ENCODE results near the gene SUPT3H.

SUPT3H gene

GRCh38 chr6:44809258-44809657, 568.5 kb downstream of the SUPT3H start:
- no peak for DNase-seq

GRCh38 chr6:44808148-44808547, 569.6 kb downstream of the SUPT3H start:
- DNase-seq = no peak

- DNase-seq = no peak
Observed at GRCh38 chr6:44806656-44807055, 571.1 kb downstream of the SUPT3H start.

- DNase-seq = no peak
Observed at GRCh38 chr6:44805238-44805846, 572.4 kb downstream of the SUPT3H start.

GRCh38 chr6:44804546-44805159, 573.1 kb downstream of the SUPT3H start:
- no peak for DNase-seq

- DNase-seq = no peak
Observed at GRCh38 chr6:44804016-44804415, 573.7 kb downstream of the SUPT3H start.

- no peak for DNase-seq
Observed at GRCh38 chr6:44800784-44801592, 576.7 kb downstream of the SUPT3H start.

GRCh38 chr6:44800171-44800783, 577.5 kb downstream of the SUPT3H start:
- no peak for DNase-seq

GRCh38 chr6:44797746-44798145, 580.0 kb downstream of the SUPT3H start:
- DNase-seq = no peak

- no peak for DNase-seq
Observed at GRCh38 chr6:44795326-44795725, 582.4 kb downstream of the SUPT3H start.

- no peak for DNase-seq
Observed at GRCh38 chr6:44789806-44790205, 587.9 kb downstream of the SUPT3H start.

GRCh38 chr6:44789061-44789460, 588.7 kb downstream of the SUPT3H start:
- no peak for DNase-seq

- no peak for DNase-seq
Observed at GRCh38 chr6:44788387-44788981, 589.2 kb downstream of the SUPT3H start.

GRCh38 chr6:44787254-44787834, 590.4 kb downstream of the SUPT3H start:
- DNase-seq = no peak

GRCh38 chr6:44785130-44785529, 592.6 kb downstream of the SUPT3H start:
- no peak for DNase-seq

GRCh38 chr6:44784195-44784594, 593.5 kb downstream of the SUPT3H start:
- DNase-seq = no peak

- no peak for DNase-seq
Observed at GRCh38 chr6:44782892-44783291, 594.8 kb downstream of the SUPT3H start.

- no peak for DNase-seq
Observed at GRCh38 chr6:44781912-44782597, 595.7 kb downstream of the SUPT3H start.

GRCh38 chr6:44780161-44780560, 597.6 kb downstream of the SUPT3H start:
- no peak for DNase-seq

- no peak for DNase-seq
Observed at GRCh38 chr6:44779130-44779826, 598.5 kb downstream of the SUPT3H start.

All from effector CD8-positive, alpha-beta T cell (primary cell).